HEK293 (cell line): Measurements from ENCODE around the gene MACF1.
"Not testable (repeated sequence)": the region's sequence is repeated elsewhere in the genome, so short reads cannot be mapped to it uniquely, and the experiment has no call there.

Experiments
- CTCF ChIP-seq: fragments of 450-650 bp; formaldehyde crosslinking; IDR thresholded peaks from 2 replicates; pipeline ENCODE4 v1.5.1; 2016; ENCODE audit warnings: missing biosample characterization, missing genetic modification characterization
- FEZF1 ChIP-seq: fragments of 450-650 bp; formaldehyde crosslinking; IDR thresholded peaks from 2 replicates; pipeline ENCODE4 v1.5.1; 2016; ENCODE audit warnings: missing biosample characterization, missing genetic modification characterization
- PRDM4 ChIP-seq: fragments of 450-650 bp; formaldehyde crosslinking; IDR thresholded peaks from 2 replicates; pipeline ENCODE4 v1.5.1; 2017; ENCODE audit warnings: missing biosample characterization, missing genetic modification characterization
- RBAK ChIP-seq: fragments of 450-650 bp; formaldehyde crosslinking; IDR thresholded peaks from 2 replicates; pipeline ENCODE4 v1.5.1; 2016; ENCODE audit warnings: missing biosample characterization, missing genetic modification characterization
- SP2 ChIP-seq: fragments of 450-650 bp; formaldehyde crosslinking; IDR thresholded peaks from 2 replicates; pipeline ENCODE4 v1.5.1; 2016; ENCODE audit warnings: missing biosample characterization, missing genetic modification characterization
- ZNF169 ChIP-seq: fragments of 450-650 bp; formaldehyde crosslinking; IDR thresholded peaks from 2 replicates; pipeline ENCODE4 v1.5.1; 2016; ENCODE audit warnings: missing biosample characterization, missing genetic modification characterization
- ZNF174 ChIP-seq: fragments of 450-650 bp; formaldehyde crosslinking; IDR thresholded peaks from 2 replicates; pipeline ENCODE4 v1.5.0; 2017; ENCODE audit warnings: missing biosample characterization, mild to moderate bottlenecking, missing genetic modification characterization
- ZNF274 ChIP-seq, 2 experiments: fragments of 200-500 bp in 1 of 2; fragments of 450-650 bp in 1 of 2; sonication (Bioruptor generic) in 1 of 2; formaldehyde crosslinking in 1 of 2; IDR thresholded peaks; 2 replicates each; pipeline versions ENCODE4 v1.5.1 to v1.6.1; 2014 to 2016; ENCODE audit warnings: borderline replicate concordance in 1 of 2, inconsistent platforms in 1 of 2, low read length in 1 of 2, missing biosample characterization in 1 of 2, missing genetic modification characterization in 1 of 2
- ZNF311 ChIP-seq: fragments of 450-650 bp; formaldehyde crosslinking; IDR thresholded peaks from 2 replicates; pipeline ENCODE4 v1.5.1; 2017; ENCODE audit warnings: missing biosample characterization, missing genetic modification characterization, borderline replicate concordance
- ZNF324 ChIP-seq: fragments of 450-650 bp; formaldehyde crosslinking; IDR thresholded peaks from 2 replicates; pipeline ENCODE4 v1.5.1; 2016; ENCODE audit warnings: missing biosample characterization, missing genetic modification characterization
- ZNF341 ChIP-seq: fragments of 450-650 bp; formaldehyde crosslinking; IDR thresholded peaks from 2 replicates; pipeline ENCODE4; 2016; ENCODE audit warnings: low read depth, missing biosample characterization, missing genetic modification characterization
- ZNF623 ChIP-seq: fragments of 450-650 bp; formaldehyde crosslinking; IDR thresholded peaks from 2 replicates; pipeline ENCODE4 v1.5.1; 2016; ENCODE audit warnings: missing biosample characterization, missing genetic modification characterization
- ZNF843 ChIP-seq: fragments of 450-650 bp; formaldehyde crosslinking; IDR thresholded peaks from 2 replicates; pipeline ENCODE4 v1.5.1; 2016; ENCODE audit warnings: missing biosample characterization, missing genetic modification characterization
- ZSCAN30 ChIP-seq: fragments of 450-650 bp; IDR thresholded peaks from 2 replicates; pipeline ENCODE4 v1.5.1; 2018; ENCODE audit warnings: missing biosample characterization, mild to moderate bottlenecking, missing genetic modification characterization, moderate library complexity

- TF ChIP-seq ZSCAN30; ZNF311 (tag by site-specific recombination); CTCF (tag by site-specific recombination); SP2 (tag by site-specific recombination); FEZF1 (tag by site-specific recombination); ZNF274 (IDR thresholded peaks at IDR 0.05; ENCODE audit: low read length); ZNF274 (tag by site-specific recombination; IDR thresholded peaks at IDR 0.05; ENCODE audit: borderline replicate concordance); PRDM4 (tag by site-specific recombination); ZNF843 (tag by site-specific recombination); ZNF623 (tag by site-specific recombination); ZNF174 (tag by site-specific recombination); ZNF341 (tag by site-specific recombination); ZNF324 (tag by site-specific recombination); RBAK (tag by site-specific recombination); ZNF169 (tag by site-specific recombination): not testable (repeated sequence)
Measured at GRCh38 chr1:39208360-39208759, 3.9 kb downstream of the MACF1 start.
